NB4 (cell line): Measurements from ENCODE around the gene DNAJC9.

ENCODE experiments used
- CTCF ChIP-seq: IDR thresholded peaks from one replicate; pipeline ENCODE4 v1.5.1; 2012; ENCODE audit warnings: low read depth, low read length
- POLR2A ChIP-seq: IDR thresholded peaks from 2 replicates; pipeline ENCODE4 v1.6.1; 2011; ENCODE audit warnings: mild to moderate bottlenecking; ENCODE audit not compliant: insufficient read length; ENCODE audit errors: extremely low read depth

GRCh38 chr10:73232887-73233286 lies 14.2 kb downstream of the DNAJC9 start:
- TF ChIP-seq POLR2A, result no peak
- peak; percentile 41 for TF ChIP-seq CTCF
